ENCODE measurements around the gene RFX2. TPM values are rescaled to one million over a fixed set of nuclear protein-coding genes. Genes with fewer than 3 reads are reported as not detected.
A peak's percentile ranks its signal among the peaks of the same experiment; 100 is the strongest.

The RFX2 gene
- total RNA-seq, 2 experiments from 2014 or later, result 8.6 to 8.9 TPM

DNA sequence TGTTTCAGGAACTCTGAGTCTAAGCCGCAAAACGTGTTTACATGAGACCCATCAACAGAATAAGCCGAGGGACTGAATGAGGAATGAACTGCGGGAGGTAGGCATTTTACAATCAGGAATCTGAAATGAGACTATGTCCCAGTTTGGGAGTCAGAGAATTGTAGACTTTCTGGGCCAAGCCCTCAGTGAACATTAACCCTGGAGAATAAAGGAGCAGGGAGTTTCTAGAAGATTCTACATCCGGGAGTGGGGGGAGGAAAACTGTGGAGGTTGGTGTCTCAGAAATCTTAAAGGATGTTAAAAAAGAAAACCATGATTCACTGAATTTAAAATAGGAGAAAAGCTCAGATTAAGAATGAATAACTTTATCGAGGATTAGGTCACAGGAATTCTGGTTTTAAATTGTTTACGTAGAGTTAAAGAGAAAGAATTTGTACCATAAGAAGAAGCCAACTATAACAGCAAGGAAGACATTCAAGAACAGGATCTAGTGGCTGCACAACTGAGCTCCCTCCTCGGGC lies 18.5 kb downstream of the RFX2 start:
- H3K27ac Mint-ChIP-seq, result no peak overlapping the region
- peaks cover 10% of the 10 kb centered on the region for H3K4me1 Mint-ChIP-seq
- H3K9me3 Mint-ChIP-seq (ENCODE audit: low read depth), result no peaks in the 10 kb centered on the region
- POLR2A ChIA-PET, result no interaction called here
- no peak for ATAC-seq
- intact Hi-C loops (cut with DNase I, micrococcal nuclease), result no loop called here
- CTCF ChIA-PET, result interaction anchor here (0.7 to 1.0 kb wide), 2 partner anchors 50 to 124 kb away, joined by 3 read pairs; no protein-coding TSS in a partner anchor
- H3K27me3 Mint-ChIP-seq, result no peaks in the 10 kb centered on the region
- DNase-seq, result no peak
- H3K36me3 Mint-ChIP-seq (ENCODE audit: low read depth), result no peaks in the 10 kb centered on the region
- no peak overlapping the region for H3K4me3 Mint-ChIP-seq

DNA sequence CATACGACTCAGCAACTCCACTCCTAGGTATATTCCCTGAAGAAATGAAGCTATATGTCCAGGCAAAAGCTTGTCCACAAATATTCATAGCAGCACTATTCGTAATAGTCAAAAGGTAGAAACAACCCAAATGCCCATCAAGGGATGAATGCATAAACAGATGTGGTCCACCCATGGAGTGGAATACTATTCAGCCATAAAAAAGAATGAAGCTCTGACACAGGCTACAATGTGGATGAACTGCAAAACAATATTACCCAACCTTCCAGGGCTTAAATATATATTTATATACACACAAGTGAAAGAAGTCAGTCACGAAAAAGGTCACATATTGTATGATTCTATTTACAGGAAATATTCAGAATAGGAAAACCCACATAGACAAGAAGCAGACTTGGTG lies 19.7 kb downstream of the RFX2 start:
- no peaks in the 10 kb centered on the region for H3K36me3 Mint-ChIP-seq (ENCODE audit: low read depth)
- H3K27me3 Mint-ChIP-seq, result no peaks in the 10 kb centered on the region
- H3K9me3 Mint-ChIP-seq (ENCODE audit: low read depth), result no peaks in the 10 kb centered on the region
- no peak overlapping the region for H3K27ac Mint-ChIP-seq
- no peak for ATAC-seq
- no peak overlapping the region for H3K4me3 Mint-ChIP-seq
- no peak for DNase-seq
- H3K4me1 Mint-ChIP-seq, result peaks cover 15% of the 10 kb centered on the region
- CTCF ChIA-PET, result interaction anchor here (0.6 kb wide), 1 partner anchor 35 kb away, joined by 3 read pairs; no protein-coding TSS in a partner anchor
- intact Hi-C loops (cut with DNase I, micrococcal nuclease), result no loop called here
- POLR2A ChIA-PET, result no interaction called here

DNA sequence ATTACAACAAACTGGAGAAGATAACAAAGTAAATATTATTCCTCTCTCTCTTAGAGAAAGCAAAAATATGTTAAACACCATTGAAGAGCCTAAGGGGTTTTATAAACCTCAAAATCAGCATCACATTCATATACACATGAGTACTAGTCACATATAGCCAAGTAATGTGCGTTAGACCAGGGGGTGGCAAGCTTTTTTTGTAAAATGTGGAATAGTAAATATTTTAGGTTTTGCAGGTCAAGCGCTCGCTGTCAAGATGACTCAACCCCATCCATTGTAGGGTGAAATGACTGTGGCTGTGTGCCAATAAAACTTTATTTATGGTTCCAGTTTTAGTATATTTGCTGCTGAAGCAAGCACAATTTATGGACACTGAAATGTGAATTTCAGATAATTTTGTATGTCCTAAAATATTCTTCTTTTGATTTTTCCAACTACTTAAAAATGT lies 21.7 kb downstream of the RFX2 start:
- CTCF ChIA-PET, result interaction anchor here (0.6 kb wide), 1 partner anchor 25 kb away, joined by 3 read pairs; no protein-coding TSS in a partner anchor
- no peak for ATAC-seq
- Mint-ChIP-seq H3K27ac (no peak overlapping the region), H3K9me3 (ENCODE audit: low read depth) (no peaks in the 10 kb centered on the region), H3K36me3 (ENCODE audit: low read depth) (no peaks in the 10 kb centered on the region), H3K4me1 (peaks cover 15% of the 10 kb centered on the region), H3K4me3 (no peak overlapping the region), H3K27me3 (no peaks in the 10 kb centered on the region)
- no peak for DNase-seq
- intact Hi-C loops (cut with DNase I, micrococcal nuclease), result no loop called here
- POLR2A ChIA-PET, result no interaction called here

DNA sequence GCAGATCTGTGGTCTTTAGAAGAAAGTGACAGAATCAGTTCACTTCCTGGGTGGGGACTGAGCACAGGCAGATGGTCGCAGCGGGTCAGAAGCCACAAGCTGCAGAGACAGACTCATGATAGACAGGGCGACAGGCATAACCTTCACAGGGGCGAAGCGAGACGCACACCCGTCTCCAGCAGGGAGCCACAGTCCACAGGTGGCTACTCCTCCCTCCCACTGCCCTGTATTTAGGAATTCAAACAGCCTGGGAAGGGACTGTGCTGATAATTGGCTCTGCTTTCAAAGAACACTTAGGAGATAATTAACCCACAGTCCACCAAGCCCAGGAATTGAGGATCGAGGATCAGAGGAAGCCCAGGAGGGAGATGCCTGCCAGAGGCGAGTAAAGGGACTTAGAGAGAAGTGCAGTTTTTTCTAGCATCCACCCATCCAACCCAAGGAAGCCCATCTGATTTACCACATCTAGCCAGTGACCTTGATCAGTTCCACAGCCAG lies 23.2 kb downstream of the RFX2 start:
- H3K27me3 Mint-ChIP-seq, result no peaks in the 10 kb centered on the region
- ChIA-PET POLR2A (no interaction called here), CTCF (no interaction called here)
- peak; percentile 21 for DNase-seq
- no peak overlapping the region for H3K27ac Mint-ChIP-seq
- H3K9me3 Mint-ChIP-seq (ENCODE audit: low read depth), result no peaks in the 10 kb centered on the region
- no peak overlapping the region for H3K4me3 Mint-ChIP-seq
- intact Hi-C loops (cut with DNase I, micrococcal nuclease), result no loop called here
- no peaks in the 10 kb centered on the region for H3K36me3 Mint-ChIP-seq (ENCODE audit: low read depth)
- ATAC-seq, result peak; percentile 26
- H3K4me1 Mint-ChIP-seq, result peaks cover 15% of the 10 kb centered on the region

DNA sequence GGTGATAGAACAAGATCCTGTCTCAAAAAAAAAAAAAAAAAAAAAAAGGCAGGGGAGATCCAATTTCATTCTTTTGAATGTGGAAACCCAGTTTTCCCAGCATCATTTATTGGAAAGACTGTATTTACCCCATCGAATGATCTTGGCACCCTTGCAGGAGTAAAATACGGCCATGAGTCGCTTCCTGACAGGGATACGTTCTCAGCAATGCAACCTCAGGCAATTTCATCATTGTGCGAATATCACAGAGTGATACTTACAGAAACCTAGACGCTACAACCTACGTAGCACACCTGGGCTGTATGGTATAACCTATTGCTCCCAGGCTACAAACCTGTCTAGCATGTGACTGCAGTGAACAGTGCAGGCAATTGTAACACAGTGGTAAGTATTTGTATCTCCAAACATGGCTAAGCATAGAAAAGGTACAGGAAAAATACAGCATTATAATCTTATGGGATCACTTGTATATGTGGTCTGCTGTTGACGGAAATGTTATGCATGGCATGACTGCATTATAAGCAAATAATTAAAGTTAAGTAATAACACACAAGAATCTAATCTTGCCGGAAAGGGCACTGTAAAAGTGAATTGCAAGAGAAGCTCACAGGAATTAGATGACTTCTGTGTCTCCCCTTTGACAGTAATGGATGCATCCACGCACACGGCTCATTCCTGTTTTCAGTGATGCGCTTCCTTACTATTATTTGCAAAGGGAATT lies 24.1 kb downstream of the RFX2 start:
- H3K9me3 Mint-ChIP-seq (ENCODE audit: low read depth), result no peaks in the 10 kb centered on the region
- H3K27ac Mint-ChIP-seq, result no peak overlapping the region
- peaks cover 15% of the 10 kb centered on the region for H3K4me1 Mint-ChIP-seq
- DNase-seq (no peak), ATAC-seq (no peak)
- no peaks in the 10 kb centered on the region for H3K27me3 Mint-ChIP-seq
- H3K36me3 Mint-ChIP-seq (ENCODE audit: low read depth), result no peaks in the 10 kb centered on the region
- no peak overlapping the region for H3K4me3 Mint-ChIP-seq
- intact Hi-C loops (cut with DNase I, micrococcal nuclease), result no loop called here
- CTCF ChIA-PET, result interaction anchor here (0.9 kb wide), 1 partner anchor 38 kb away, joined by 3 read pairs; no protein-coding TSS in a partner anchor
- POLR2A ChIA-PET, result no interaction called here

DNA sequence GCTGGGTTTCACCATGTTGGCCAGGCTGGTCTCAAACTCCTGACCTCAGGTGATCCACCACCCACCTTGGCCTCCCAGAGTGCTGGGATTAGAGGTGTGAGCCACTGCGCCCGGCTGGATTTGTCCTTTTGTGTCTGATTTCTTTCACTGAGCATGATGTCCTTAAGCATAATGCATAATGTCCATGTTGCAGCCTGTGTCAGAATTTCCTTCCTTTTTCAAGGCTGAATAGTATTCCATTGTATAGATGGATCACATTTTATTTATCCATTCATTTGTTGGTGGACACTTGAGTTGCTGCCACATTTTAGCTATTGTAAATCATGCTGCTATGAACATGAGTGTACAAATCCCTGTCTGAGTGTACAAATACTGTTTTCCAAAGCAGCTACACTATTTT lies 25.5 kb downstream of the RFX2 start:
- no peak overlapping the region for H3K4me3 Mint-ChIP-seq
- CTCF ChIA-PET, result interaction anchor here (0.8 kb wide), 1 partner anchor 36 kb away, joined by 4 read pairs; no protein-coding TSS in a partner anchor
- POLR2A ChIA-PET, result no interaction called here
- ATAC-seq (no peak), DNase-seq (no peak)
- peaks cover 15% of the 10 kb centered on the region for H3K4me1 Mint-ChIP-seq
- no peaks in the 10 kb centered on the region for H3K36me3 Mint-ChIP-seq (ENCODE audit: low read depth)
- no peaks in the 10 kb centered on the region for H3K27me3 Mint-ChIP-seq
- H3K27ac Mint-ChIP-seq, result no peak overlapping the region
- H3K9me3 Mint-ChIP-seq (ENCODE audit: low read depth), result no peaks in the 10 kb centered on the region
- intact Hi-C loops (cut with DNase I, micrococcal nuclease), result no loop called here

DNA sequence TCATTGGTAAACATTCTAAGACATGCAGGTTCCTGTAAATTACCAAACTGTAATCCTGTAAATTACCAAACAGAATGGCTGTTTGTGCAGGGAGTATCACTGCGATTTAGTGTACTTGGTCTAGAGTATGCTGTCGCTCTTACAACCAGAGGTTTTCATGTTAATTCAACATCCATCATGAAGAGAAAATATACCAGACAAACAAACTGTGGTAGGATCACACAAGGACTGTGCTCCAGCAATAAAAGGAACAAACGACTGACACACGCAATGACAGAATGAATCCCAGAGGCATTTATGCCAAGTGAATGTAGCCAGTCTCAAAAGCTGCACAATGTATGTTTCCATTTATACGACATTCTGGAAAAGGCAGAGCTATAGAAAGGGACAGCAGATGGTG lies 31.2 kb downstream of the RFX2 start:
- ATAC-seq, result no peak
- H3K27ac Mint-ChIP-seq, result no peak overlapping the region
- no peak overlapping the region for H3K4me3 Mint-ChIP-seq
- intact Hi-C loops (cut with DNase I, micrococcal nuclease), result no loop called here
- H3K4me1 Mint-ChIP-seq, result no peaks in the 10 kb centered on the region
- DNase-seq, result no peak
- ChIA-PET POLR2A (no interaction called here), CTCF (interaction anchor here (0.7 kb wide), 1 partner anchor 135 kb away, joined by 4 read pairs; no protein-coding TSS in a partner anchor)
- H3K36me3 Mint-ChIP-seq (ENCODE audit: low read depth), result no peaks in the 10 kb centered on the region
- no peaks in the 10 kb centered on the region for H3K9me3 Mint-ChIP-seq (ENCODE audit: low read depth)
- H3K27me3 Mint-ChIP-seq, result no peaks in the 10 kb centered on the region

DNA sequence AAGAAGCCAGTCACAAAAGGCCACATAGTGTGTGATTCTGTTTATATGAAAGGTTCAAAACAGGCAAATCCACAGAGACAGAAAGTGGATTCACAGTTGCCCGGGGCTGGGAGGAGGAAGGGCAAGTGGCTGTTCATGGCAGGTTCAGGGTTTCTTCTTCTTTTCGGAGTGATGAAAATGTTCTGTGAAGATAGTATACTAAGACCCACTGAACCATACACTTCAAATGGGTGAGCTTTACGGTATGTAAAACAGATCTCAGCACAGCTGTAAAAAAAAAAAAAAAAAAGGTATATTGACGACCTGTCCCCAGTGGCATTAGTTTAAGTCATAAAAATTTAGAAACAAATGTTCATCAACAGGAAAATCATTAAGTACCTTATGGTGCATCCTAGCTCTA lies 32.2 kb downstream of the RFX2 start:
- Mint-ChIP-seq H3K27me3 (no peaks in the 10 kb centered on the region), H3K9me3 (ENCODE audit: low read depth) (no peaks in the 10 kb centered on the region), H3K27ac (no peak overlapping the region), H3K36me3 (ENCODE audit: low read depth) (no peaks in the 10 kb centered on the region), H3K4me1 (no peaks in the 10 kb centered on the region), H3K4me3 (no peak overlapping the region)
- no peak for ATAC-seq
- CTCF ChIA-PET, result no interaction called here
- POLR2A ChIA-PET, result no interaction called here
- intact Hi-C loops (cut with DNase I, micrococcal nuclease), result no loop called here
- DNase-seq, result no peak

DNA sequence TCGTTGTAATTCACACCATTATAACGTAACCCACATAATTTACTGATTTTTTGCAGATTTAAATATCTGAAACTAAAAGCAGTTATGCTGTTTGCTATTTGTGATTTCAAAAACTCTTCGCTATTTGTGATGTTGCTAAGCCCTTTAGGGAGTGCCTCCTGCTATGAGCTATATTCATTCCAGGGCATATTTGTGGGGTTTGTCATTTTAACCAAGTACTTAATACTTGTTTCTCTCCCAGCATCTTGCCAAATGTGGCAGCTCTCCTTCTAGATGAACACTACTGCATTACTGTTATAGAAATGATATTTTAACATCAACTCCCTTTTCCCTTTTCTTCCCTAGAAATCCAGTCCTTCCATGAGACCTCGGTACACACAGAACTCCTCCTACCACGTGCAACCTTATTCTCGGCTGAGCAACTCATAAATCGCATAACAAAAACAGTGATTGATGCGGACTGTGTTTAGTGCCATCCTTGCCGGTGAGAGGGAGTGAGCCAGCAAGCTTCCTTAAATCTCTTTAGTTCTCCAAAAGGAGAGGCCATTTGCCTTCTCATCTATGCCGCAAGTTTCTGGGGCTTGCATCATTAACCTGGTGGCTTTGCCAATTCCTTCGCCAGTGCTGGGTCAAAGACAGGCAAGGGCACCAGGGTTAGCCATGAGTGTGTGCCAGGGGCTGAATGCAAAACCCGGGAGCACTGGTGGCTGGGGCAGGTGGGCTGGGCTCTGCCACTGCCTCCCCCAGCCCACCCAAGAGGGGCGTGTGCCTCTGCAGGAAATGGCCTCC lies 33.4 kb downstream of the RFX2 start:
- Mint-ChIP-seq H3K27me3 (no peaks in the 10 kb centered on the region), H3K9me3 (ENCODE audit: low read depth) (no peaks in the 10 kb centered on the region), H3K4me3 (no peak overlapping the region), H3K27ac (no peak overlapping the region), H3K4me1 (no peaks in the 10 kb centered on the region), H3K36me3 (ENCODE audit: low read depth) (no peaks in the 10 kb centered on the region)
- DNase-seq (no peak), ATAC-seq (no peak)
- ChIA-PET POLR2A (no interaction called here), CTCF (no interaction called here)
- intact Hi-C loops (cut with DNase I, micrococcal nuclease), result no loop called here

DNA sequence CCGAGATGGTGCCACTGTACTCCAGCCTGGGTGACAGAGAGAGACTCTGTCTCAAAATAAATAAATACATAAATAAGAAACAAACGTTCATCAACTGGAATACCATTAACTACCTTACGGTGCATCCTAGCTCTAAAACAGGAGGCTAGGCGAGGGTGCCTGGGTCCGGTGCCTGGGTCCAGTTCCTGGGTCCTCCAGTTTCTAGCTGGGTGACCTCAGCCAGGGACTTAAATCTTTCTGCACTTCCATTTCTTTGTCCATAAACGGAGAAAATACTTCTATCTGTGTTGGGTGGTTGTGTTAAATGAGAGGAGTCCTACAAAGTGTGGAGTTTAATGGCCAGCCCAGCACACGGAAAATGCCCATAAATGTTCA lies 34.0 kb downstream of the RFX2 start:
- POLR2A ChIA-PET, result no interaction called here
- CTCF ChIA-PET, result interaction anchor here (0.7 kb wide), 1 partner anchor 1399 kb away, joined by 3 read pairs; no protein-coding TSS in a partner anchor
- no peak overlapping the region for H3K27ac Mint-ChIP-seq
- intact Hi-C loops (cut with DNase I, micrococcal nuclease), result no loop called here
- H3K9me3 Mint-ChIP-seq (ENCODE audit: low read depth), result no peaks in the 10 kb centered on the region
- ATAC-seq (no peak), DNase-seq (no peak)
- no peaks in the 10 kb centered on the region for H3K4me1 Mint-ChIP-seq
- no peaks in the 10 kb centered on the region for H3K27me3 Mint-ChIP-seq
- no peak overlapping the region for H3K4me3 Mint-ChIP-seq
- H3K36me3 Mint-ChIP-seq (ENCODE audit: low read depth), result no peaks in the 10 kb centered on the region

DNA sequence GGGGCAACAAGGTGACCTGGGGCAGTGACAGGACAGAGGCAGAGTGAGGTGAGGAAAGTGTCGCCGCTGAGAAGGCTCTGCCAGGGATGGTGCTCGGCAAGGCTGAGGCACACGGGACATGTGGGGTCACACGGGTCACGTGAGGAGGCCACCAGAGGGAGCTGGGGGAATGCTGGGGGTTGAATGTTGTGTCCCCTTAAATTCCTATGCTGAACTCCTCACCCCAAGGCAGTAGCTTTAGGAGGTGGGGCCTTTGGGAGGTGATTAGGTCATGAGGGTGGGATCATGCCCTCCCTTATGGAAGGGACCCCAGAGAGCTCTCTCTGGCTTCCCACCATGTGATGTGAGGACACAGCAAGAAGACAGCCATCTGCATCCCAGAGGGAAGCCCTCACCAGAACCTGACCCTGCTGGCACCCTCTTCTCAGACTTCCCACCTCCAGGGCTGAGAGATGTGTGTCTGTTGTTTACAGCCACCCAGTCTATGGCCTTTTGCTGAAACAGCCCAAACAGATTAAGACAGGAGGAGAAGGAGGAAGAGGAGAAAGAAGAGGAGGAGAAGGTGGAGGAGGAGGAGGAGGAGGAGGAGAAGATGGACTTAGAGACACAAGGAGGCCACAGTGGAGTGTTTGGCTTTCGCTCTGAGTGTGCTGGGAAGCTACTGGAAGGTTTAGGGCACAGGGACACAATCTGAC lies 35.4 kb downstream of the RFX2 start:
- POLR2A ChIA-PET, result no interaction called here
- Mint-ChIP-seq H3K36me3 (ENCODE audit: low read depth) (no peaks in the 10 kb centered on the region), H3K27ac (no peak overlapping the region), H3K27me3 (no peaks in the 10 kb centered on the region), H3K9me3 (ENCODE audit: low read depth) (no peaks in the 10 kb centered on the region), H3K4me3 (no peak overlapping the region), H3K4me1 (no peaks in the 10 kb centered on the region)
- intact Hi-C loops (cut with DNase I, micrococcal nuclease), result no loop called here
- DNase-seq, result no peak
- ATAC-seq, result no peak
- CTCF ChIA-PET, result no interaction called here

Data from activated CD4-positive, alpha-beta T cell treated with anti-CD3 and anti-CD28 coated beads for 36 hours (primary cell).